WTC11 (cell line): ENCODE measurements around the gene LRRC40. TPM values are rescaled to one million over a fixed set of nuclear protein-coding genes. Genes with fewer than 3 reads are reported as not detected.

ENCODE experiments used
- FOXK1 ChIP-seq: sonication (generic); formaldehyde crosslinking; IDR thresholded peaks from 2 replicates; pipeline ENCODE4 v1.8.0; 2022; ENCODE audit warnings: mild to moderate bottlenecking, moderate library complexity, missing genetic modification reagents
- JUN ChIP-seq: sonication (generic); formaldehyde crosslinking; IDR thresholded peaks from 2 replicates; pipeline ENCODE4 v1.8.0; 2023; ENCODE audit warnings: mild to moderate bottlenecking, missing genetic modification reagents
- NFATC4 ChIP-seq: fragments of 250-450 bp; sonication (Bioruptor Pico); IDR thresholded peaks from 2 replicates; pipeline ENCODE4 v1.9.0; 2021; ENCODE audit warnings: mild to moderate bottlenecking
- RORB ChIP-seq: fragments of 250-450 bp; sonication (Bioruptor Pico); IDR thresholded peaks from 2 replicates; pipeline ENCODE4 v1.9.0; 2021; ENCODE audit warnings: mild to moderate bottlenecking
- ZNF121 ChIP-seq: sonication (generic); formaldehyde crosslinking; IDR thresholded peaks from 2 replicates; pipeline ENCODE4 v1.8.0; 2023; ENCODE audit warnings: missing genetic modification reagents
- ZNF416 ChIP-seq: fragments of 250-450 bp; sonication (Bioruptor Pico); IDR thresholded peaks from 2 replicates; pipeline ENCODE4 v1.9.0; 2021; ENCODE audit warnings: mild to moderate bottlenecking, inconsistent platforms
- total RNA-seq: library from RNA; stranded (reverse); gene quantifications from 3 replicates; pipeline ENCODE4 v1.2.3, GENCODE V29; 2021
- TF ChIP-seq, protein P1 (sequence below): fragments of 250-450 bp; sonication (Bioruptor Pico); IDR thresholded peaks from 2 replicates; pipeline ENCODE4 v1.9.0; 2021; ENCODE audit warnings: mild to moderate bottlenecking, borderline replicate concordance
- TF ChIP-seq, protein P2 (sequence below): sonication (generic); formaldehyde crosslinking; conservative IDR thresholded peaks from 2 replicates; pipeline ENCODE4 v1.8.1; 2022; ENCODE audit warnings: mild to moderate bottlenecking, missing genetic modification reagents
- TF ChIP-seq, protein P3 (sequence below): fragments of 250-450 bp; sonication (Bioruptor Pico); IDR thresholded peaks from 2 replicates; pipeline ENCODE4 v1.9.0; 2021; ENCODE audit warnings: moderate library complexity, mild to moderate bottlenecking, inconsistent platforms, borderline replicate concordance
- TF ChIP-seq, protein P4 (sequence below): fragments of 250-450 bp; sonication (Bioruptor Pico); IDR thresholded peaks from 2 replicates; pipeline ENCODE4 v2.1.2; 2022; ENCODE audit warnings: mild to moderate bottlenecking, moderate library complexity
- TF ChIP-seq, protein P5 (sequence below): sonication (generic); formaldehyde crosslinking; IDR thresholded peaks from 2 replicates; pipeline ENCODE4 v1.8.1; 2022; ENCODE audit warnings: low read depth, missing genetic modification reagents, borderline replicate concordance
- TF ChIP-seq, protein P6 (sequence below): fragments of 250-450 bp; sonication (Bioruptor Pico); IDR thresholded peaks from 2 replicates; pipeline ENCODE4 v1.8.0; 2021; ENCODE audit warnings: mild to moderate bottlenecking
- TF ChIP-seq, protein P7 (sequence below): sonication (generic); formaldehyde crosslinking; IDR thresholded peaks from 2 replicates; pipeline ENCODE4 v1.8.1; 2023; ENCODE audit warnings: mild to moderate bottlenecking, missing genetic modification reagents
- TF ChIP-seq, protein P8 (sequence below): sonication (generic); formaldehyde crosslinking; IDR thresholded peaks from 2 replicates; pipeline ENCODE4 v1.8.0; 2022; ENCODE audit warnings: missing genetic modification reagents
- TF ChIP-seq, protein P9 (sequence below): sonication (generic); formaldehyde crosslinking; IDR thresholded peaks from 2 replicates; pipeline ENCODE4 v1.8.0; 2023; ENCODE audit warnings: missing genetic modification reagents, mild to moderate bottlenecking, borderline replicate concordance

Gene LRRC40
- total RNA-seq, 1 experiment from 2014 or later = 26.7 TPM

DNA sequence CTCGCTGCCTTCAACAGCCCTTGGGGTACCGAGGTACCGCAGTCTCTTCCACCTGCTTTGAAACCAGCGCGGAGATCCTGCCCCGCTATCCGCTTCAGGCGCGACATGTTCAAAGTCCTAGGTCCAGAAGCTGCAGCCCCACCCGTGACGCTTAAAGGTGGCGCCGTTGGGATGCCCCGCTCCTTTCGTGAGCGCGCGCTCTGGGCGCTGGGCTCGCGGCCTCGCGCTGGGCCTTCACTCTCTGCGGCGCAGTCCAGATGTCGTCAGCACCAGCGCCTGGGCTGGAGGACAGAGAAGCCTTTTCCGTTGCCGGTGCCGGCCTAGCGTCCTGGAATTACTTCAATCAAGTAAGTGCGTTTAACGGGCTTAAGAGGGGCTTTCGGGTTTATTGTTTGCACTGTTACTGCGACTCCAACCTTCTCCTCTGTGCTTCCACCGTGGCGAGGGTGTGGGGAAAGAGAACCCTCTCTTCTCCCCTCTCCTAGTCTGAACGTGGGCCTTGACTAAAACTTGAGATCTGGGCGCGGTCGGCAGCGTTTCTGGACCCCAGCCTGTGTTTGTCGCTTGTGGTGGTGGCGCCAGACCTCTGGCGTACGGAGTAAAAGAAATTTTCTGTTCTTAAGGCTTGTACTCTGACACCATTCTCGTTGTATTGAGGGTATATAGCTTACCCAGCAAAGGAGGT is at the start of gene LRRC40 (continued):
- TF ChIP-seq, protein P1, sequence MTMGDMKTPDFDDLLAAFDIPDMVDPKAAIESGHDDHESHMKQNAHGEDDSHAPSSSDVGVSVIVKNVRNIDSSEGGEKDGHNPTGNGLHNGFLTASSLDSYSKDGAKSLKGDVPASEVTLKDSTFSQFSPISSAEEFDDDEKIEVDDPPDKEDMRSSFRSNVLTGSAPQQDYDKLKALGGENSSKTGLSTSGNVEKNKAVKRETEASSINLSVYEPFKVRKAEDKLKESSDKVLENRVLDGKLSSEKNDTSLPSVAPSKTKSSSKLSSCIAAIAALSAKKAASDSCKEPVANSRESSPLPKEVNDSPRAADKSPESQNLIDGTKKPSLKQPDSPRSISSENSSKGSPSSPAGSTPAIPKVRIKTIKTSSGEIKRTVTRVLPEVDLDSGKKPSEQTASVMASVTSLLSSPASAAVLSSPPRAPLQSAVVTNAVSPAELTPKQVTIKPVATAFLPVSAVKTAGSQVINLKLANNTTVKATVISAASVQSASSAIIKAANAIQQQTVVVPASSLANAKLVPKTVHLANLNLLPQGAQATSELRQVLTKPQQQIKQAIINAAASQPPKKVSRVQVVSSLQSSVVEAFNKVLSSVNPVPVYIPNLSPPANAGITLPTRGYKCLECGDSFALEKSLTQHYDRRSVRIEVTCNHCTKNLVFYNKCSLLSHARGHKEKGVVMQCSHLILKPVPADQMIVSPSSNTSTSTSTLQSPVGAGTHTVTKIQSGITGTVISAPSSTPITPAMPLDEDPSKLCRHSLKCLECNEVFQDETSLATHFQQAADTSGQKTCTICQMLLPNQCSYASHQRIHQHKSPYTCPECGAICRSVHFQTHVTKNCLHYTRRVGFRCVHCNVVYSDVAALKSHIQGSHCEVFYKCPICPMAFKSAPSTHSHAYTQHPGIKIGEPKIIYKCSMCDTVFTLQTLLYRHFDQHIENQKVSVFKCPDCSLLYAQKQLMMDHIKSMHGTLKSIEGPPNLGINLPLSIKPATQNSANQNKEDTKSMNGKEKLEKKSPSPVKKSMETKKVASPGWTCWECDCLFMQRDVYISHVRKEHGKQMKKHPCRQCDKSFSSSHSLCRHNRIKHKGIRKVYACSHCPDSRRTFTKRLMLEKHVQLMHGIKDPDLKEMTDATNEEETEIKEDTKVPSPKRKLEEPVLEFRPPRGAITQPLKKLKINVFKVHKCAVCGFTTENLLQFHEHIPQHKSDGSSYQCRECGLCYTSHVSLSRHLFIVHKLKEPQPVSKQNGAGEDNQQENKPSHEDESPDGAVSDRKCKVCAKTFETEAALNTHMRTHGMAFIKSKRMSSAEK (CRISPR knock-in tag) = no peak
- TF ChIP-seq FOXK1 (CRISPR knock-in tag) (peak; percentile 96), ZNF121 (CRISPR knock-in tag) (no peak), ZNF416 (CRISPR knock-in tag) (no peak), NFATC4 (CRISPR knock-in tag) (no peak), JUN (CRISPR knock-in tag) (no peak), RORB (CRISPR knock-in tag) (no peak)
- TF ChIP-seq, protein P2, sequence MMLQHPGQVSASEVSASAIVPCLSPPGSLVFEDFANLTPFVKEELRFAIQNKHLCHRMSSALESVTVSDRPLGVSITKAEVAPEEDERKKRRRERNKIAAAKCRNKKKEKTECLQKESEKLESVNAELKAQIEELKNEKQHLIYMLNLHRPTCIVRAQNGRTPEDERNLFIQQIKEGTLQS (CRISPR knock-in tag) = no peak
- TF ChIP-seq, protein P3, sequence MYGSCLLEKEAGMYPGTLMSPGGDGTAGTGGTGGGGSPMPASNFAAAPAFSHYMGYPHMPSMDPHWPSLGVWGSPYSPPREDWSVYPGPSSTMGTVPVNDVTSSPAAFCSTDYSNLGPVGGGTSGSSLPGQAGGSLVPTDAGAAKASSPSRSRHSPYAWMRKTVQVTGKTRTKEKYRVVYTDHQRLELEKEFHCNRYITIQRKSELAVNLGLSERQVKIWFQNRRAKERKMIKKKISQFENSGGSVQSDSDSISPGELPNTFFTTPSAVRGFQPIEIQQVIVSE (CRISPR knock-in tag) = no peak
- TF ChIP-seq, protein P4, sequence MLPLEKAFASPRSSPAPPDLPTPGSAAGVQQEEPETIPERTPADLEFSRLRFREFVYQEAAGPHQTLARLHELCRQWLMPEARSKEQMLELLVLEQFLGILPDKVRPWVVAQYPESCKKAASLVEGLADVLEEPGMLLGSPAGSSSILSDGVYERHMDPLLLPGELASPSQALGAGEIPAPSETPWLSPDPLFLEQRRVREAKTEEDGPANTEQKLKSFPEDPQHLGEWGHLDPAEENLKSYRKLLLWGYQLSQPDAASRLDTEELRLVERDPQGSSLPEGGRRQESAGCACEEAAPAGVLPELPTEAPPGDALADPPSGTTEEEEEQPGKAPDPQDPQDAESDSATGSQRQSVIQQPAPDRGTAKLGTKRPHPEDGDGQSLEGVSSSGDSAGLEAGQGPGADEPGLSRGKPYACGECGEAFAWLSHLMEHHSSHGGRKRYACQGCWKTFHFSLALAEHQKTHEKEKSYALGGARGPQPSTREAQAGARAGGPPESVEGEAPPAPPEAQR (CRISPR knock-in tag) = no peak
- TF ChIP-seq, protein P5, sequence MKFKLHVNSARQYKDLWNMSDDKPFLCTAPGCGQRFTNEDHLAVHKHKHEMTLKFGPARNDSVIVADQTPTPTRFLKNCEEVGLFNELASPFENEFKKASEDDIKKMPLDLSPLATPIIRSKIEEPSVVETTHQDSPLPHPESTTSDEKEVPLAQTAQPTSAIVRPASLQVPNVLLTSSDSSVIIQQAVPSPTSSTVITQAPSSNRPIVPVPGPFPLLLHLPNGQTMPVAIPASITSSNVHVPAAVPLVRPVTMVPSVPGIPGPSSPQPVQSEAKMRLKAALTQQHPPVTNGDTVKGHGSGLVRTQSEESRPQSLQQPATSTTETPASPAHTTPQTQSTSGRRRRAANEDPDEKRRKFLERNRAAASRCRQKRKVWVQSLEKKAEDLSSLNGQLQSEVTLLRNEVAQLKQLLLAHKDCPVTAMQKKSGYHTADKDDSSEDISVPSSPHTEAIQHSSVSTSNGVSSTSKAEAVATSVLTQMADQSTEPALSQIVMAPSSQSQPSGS (CRISPR knock-in tag) = no peak
- TF ChIP-seq, protein P6, sequence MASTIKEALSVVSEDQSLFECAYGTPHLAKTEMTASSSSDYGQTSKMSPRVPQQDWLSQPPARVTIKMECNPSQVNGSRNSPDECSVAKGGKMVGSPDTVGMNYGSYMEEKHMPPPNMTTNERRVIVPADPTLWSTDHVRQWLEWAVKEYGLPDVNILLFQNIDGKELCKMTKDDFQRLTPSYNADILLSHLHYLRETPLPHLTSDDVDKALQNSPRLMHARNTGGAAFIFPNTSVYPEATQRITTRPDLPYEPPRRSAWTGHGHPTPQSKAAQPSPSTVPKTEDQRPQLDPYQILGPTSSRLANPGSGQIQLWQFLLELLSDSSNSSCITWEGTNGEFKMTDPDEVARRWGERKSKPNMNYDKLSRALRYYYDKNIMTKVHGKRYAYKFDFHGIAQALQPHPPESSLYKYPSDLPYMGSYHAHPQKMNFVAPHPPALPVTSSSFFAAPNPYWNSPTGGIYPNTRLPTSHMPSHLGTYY (CRISPR knock-in tag) = no peak
- TF ChIP-seq, protein P7, sequence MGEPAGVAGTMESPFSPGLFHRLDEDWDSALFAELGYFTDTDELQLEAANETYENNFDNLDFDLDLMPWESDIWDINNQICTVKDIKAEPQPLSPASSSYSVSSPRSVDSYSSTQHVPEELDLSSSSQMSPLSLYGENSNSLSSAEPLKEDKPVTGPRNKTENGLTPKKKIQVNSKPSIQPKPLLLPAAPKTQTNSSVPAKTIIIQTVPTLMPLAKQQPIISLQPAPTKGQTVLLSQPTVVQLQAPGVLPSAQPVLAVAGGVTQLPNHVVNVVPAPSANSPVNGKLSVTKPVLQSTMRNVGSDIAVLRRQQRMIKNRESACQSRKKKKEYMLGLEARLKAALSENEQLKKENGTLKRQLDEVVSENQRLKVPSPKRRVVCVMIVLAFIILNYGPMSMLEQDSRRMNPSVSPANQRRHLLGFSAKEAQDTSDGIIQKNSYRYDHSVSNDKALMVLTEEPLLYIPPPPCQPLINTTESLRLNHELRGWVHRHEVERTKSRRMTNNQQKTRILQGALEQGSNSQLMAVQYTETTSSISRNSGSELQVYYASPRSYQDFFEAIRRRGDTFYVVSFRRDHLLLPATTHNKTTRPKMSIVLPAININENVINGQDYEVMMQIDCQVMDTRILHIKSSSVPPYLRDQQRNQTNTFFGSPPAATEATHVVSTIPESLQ (CRISPR knock-in tag) = no peak
- TF ChIP-seq, protein P8, sequence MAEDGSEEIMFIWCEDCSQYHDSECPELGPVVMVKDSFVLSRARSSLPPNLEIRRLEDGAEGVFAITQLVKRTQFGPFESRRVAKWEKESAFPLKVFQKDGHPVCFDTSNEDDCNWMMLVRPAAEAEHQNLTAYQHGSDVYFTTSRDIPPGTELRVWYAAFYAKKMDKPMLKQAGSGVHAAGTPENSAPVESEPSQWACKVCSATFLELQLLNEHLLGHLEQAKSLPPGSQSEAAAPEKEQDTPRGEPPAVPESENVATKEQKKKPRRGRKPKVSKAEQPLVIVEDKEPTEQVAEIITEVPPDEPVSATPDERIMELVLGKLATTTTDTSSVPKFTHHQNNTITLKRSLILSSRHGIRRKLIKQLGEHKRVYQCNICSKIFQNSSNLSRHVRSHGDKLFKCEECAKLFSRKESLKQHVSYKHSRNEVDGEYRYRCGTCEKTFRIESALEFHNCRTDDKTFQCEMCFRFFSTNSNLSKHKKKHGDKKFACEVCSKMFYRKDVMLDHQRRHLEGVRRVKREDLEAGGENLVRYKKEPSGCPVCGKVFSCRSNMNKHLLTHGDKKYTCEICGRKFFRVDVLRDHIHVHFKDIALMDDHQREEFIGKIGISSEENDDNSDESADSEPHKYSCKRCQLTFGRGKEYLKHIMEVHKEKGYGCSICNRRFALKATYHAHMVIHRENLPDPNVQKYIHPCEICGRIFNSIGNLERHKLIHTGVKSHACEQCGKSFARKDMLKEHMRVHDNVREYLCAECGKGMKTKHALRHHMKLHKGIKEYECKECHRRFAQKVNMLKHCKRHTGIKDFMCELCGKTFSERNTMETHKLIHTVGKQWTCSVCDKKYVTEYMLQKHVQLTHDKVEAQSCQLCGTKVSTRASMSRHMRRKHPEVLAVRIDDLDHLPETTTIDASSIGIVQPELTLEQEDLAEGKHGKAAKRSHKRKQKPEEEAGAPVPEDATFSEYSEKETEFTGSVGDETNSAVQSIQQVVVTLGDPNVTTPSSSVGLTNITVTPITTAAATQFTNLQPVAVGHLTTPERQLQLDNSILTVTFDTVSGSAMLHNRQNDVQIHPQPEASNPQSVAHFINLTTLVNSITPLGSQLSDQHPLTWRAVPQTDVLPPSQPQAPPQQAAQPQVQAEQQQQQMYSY (CRISPR knock-in tag) = no peak
- TF ChIP-seq, protein P9, sequence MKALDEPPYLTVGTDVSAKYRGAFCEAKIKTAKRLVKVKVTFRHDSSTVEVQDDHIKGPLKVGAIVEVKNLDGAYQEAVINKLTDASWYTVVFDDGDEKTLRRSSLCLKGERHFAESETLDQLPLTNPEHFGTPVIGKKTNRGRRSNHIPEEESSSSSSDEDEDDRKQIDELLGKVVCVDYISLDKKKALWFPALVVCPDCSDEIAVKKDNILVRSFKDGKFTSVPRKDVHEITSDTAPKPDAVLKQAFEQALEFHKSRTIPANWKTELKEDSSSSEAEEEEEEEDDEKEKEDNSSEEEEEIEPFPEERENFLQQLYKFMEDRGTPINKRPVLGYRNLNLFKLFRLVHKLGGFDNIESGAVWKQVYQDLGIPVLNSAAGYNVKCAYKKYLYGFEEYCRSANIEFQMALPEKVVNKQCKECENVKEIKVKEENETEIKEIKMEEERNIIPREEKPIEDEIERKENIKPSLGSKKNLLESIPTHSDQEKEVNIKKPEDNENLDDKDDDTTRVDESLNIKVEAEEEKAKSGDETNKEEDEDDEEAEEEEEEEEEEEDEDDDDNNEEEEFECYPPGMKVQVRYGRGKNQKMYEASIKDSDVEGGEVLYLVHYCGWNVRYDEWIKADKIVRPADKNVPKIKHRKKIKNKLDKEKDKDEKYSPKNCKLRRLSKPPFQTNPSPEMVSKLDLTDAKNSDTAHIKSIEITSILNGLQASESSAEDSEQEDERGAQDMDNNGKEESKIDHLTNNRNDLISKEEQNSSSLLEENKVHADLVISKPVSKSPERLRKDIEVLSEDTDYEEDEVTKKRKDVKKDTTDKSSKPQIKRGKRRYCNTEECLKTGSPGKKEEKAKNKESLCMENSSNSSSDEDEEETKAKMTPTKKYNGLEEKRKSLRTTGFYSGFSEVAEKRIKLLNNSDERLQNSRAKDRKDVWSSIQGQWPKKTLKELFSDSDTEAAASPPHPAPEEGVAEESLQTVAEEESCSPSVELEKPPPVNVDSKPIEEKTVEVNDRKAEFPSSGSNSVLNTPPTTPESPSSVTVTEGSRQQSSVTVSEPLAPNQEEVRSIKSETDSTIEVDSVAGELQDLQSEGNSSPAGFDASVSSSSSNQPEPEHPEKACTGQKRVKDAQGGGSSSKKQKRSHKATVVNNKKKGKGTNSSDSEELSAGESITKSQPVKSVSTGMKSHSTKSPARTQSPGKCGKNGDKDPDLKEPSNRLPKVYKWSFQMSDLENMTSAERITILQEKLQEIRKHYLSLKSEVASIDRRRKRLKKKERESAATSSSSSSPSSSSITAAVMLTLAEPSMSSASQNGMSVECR = peak; percentile 81; the same call in 1 of the 2 replicates
